ENCODE data around the gene NBL1. TPM values are rescaled to one million over a fixed set of nuclear protein-coding genes. Genes with fewer than 3 reads are reported as not detected.

The NBL1 gene
- total and polyA plus RNA-seq, 10 of the 15 experiments (the other 5 are each of a cell fraction or from before 2014, with no cell fraction given) = 0.13 to 2.4 (median 0.81) TPM; not detected in 1

DNA sequence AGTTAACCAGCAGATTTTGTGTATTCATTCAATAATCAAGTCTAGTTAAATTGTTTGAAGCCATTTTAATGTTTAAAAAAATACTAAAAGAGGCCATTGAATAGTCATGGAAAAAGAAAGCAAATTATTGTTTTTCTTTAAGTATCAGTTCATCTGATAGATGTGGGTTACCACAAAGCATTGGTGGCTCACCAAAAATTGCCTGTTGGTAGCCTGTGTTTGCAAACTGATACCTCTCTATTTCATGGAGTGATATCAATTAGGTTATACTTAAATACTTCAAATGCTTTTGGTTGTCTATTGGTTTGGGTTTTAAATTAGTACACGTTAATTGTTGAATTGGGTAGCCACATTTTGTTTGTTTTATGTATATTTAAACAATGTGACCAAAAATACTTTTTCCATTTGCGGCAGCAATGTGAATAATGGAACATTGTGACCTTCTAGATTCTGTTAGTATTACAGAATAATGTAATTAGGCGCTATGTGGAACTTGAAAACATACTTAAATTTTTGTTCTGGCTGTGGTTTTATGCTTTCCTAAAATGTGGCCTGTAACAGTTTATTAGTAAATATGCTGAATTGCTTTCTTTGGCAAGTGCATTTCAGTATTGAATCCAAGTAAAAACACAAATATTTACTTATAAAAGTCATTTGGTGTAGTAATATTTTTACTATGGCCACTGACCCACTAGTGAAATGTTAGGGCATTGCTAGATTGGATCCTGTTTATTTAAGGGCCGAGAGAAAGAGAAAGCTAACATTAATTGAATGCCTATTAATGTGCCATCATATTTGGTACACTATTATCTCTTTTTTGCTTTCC is 37.1 kb upstream of the NBL1 start:
- no peaks in the 10 kb centered on the region; the same call in 1 of the 2 replicates for H4K20me1 ChIP-seq (ENCODE audit: control insufficient read depth, insufficient read depth)
- RAD21 ChIA-PET (ENCODE audit: unreplicated experiment) = no interaction called here
- H3K4me2 ChIP-seq (ENCODE audit: control insufficient read depth, insufficient read depth) = no peak overlapping the region
- no peak overlapping the region for H3K4me3 ChIP-seq
- POLR2A ChIA-PET = interaction anchor here (0.6 to 2.0 kb wide), 3 partner anchors 8 to 359 kb away, joined by 5 to 11 read pairs (median 5); a partner anchor contains a TSS
- H3K4me1 ChIP-seq (ENCODE audit: control insufficient read depth, insufficient read depth, low read length) = no peaks in the 10 kb centered on the region; the same call in 1 of the 2 replicates
- H3K9ac ChIP-seq (ENCODE audit: control insufficient read depth, insufficient read depth, low read length) = no peak overlapping the region
- H3K27ac ChIP-seq (ENCODE audit: control insufficient read depth, insufficient read depth) = no peak overlapping the region
- no peak for FAIRE-seq
- no peak overlapping the region for H2AFZ ChIP-seq (ENCODE audit: control insufficient read depth, low read depth, low read length)
- no peaks in the 10 kb centered on the region for H3K9me3 ChIP-seq (replicated peaks; ENCODE audit: control insufficient read depth, insufficient read depth, low read length)
- 88% methylated on average over 4 of the region's 4 CpGs for WGBS (ENCODE audit: insufficient coverage, insufficient replicate concordance, low lambda C conversion rate, missing lambda C conversion rate)
- peaks cover 70% of the 10 kb centered on the region for H3K79me2 ChIP-seq (ENCODE audit: control insufficient read depth, insufficient read depth, low read length)
- SMC1A ChIA-PET (ENCODE audit: uncharacterized antibody, unreplicated experiment) = interaction anchor here (0.9 to 1.4 kb wide), 4 partner anchors 9 to 152 kb away, joined by 3 to 5 read pairs (median 3); no protein-coding TSS in a partner anchor
- peaks cover 0 to 6% of the 10 kb centered on the region in 2 experiments; a peak in 1 of 4 replicates for H3K36me3 ChIP-seq (ENCODE audit: control insufficient read depth in 2 of 2, insufficient read depth in 2 of 2, low read length in 1 of 2)
- no peaks in the 10 kb centered on the region for H3K27me3 ChIP-seq (replicated peaks in 1 of 2; ENCODE audit: control insufficient read depth in 2 of 2, insufficient read depth in 2 of 2, low read length in 1 of 2)
- intact Hi-C loops (cut with micrococcal nuclease; ENCODE audit: unreplicated experiment) = no loop called here
- in situ Hi-C loops (cut with MboI) = no loop called here
- BruUV-seq (replicated peaks) = no TSS peak
- peak; percentile 68 for ATAC-seq
- TF ChIP-seq TCF7 (IDR thresholded peaks at IDR 0.05; ENCODE audit: borderline replicate concordance) (peak; percentile 49; the same call in 1 of the 2 replicates), SRF (IDR thresholded peaks at IDR 0.05; ENCODE audit: low read depth in 2 of 2, low read length in 2 of 2) (no peak), MTA2 (IDR thresholded peaks at IDR 0.05; ENCODE audit: low read depth) (peak; percentile 34; the same call in 1 of the 2 replicates), RUNX3 (IDR thresholded peaks at IDR 0.05; ENCODE audit: low read length) (peak; percentile 83), POLR2AphosphoS5 (IDR thresholded peaks at IDR 0.05; ENCODE audit: low read length) (no peak)
- TF ChIP-seq, protein P1, sequence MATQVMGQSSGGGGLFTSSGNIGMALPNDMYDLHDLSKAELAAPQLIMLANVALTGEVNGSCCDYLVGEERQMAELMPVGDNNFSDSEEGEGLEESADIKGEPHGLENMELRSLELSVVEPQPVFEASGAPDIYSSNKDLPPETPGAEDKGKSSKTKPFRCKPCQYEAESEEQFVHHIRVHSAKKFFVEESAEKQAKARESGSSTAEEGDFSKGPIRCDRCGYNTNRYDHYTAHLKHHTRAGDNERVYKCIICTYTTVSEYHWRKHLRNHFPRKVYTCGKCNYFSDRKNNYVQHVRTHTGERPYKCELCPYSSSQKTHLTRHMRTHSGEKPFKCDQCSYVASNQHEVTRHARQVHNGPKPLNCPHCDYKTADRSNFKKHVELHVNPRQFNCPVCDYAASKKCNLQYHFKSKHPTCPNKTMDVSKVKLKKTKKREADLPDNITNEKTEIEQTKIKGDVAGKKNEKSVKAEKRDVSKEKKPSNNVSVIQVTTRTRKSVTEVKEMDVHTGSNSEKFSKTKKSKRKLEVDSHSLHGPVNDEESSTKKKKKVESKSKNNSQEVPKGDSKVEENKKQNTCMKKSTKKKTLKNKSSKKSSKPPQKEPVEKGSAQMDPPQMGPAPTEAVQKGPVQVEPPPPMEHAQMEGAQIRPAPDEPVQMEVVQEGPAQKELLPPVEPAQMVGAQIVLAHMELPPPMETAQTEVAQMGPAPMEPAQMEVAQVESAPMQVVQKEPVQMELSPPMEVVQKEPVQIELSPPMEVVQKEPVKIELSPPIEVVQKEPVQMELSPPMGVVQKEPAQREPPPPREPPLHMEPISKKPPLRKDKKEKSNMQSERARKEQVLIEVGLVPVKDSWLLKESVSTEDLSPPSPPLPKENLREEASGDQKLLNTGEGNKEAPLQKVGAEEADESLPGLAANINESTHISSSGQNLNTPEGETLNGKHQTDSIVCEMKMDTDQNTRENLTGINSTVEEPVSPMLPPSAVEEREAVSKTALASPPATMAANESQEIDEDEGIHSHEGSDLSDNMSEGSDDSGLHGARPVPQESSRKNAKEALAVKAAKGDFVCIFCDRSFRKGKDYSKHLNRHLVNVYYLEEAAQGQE (IDR thresholded peaks at IDR 0.05; ENCODE audit: low read depth, low read length) = no peak
- no peak for DNase-seq (ENCODE audit: low read depth, low spot score)
- CTCF ChIA-PET = interaction anchor here (0.6 to 2.1 kb wide), 7 partner anchors 9 to 216 kb away, joined by 3 to 5 read pairs (median 3); a partner anchor contains a TSS

Measured in GM12878 (cell line).